Measurements from ENCODE around the gene PLA2G4A. TPM values are rescaled to one million over a fixed set of nuclear protein-coding genes. Genes with fewer than 3 reads are reported as not detected.

PLA2G4A gene
- polyA plus RNA-seq, 1 donor (not counting 4 experiments of a cell fraction or from before 2014, with no cell fraction given): 29.2 TPM

DNA sequence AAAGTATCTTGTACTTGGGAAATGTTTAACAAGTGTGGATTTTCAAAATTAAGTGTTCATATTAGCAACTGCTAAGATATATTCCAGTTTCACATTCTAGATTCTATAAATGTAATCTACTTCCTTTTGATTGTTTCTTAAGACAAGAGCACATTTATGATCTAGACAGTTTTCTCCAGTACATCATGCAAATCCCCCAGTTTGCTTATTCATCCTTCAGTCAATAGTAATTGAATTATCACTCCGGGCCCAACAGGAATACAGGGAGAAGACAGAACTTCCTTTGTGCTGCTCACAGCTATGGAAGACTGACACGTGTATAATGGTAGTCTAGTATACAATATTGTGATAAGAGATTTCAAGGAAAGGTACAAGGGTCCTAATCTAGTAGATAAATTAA is 14.5 kb downstream of the PLA2G4A start:
- Histone ChIP-seq H3K79me2 (ENCODE audit: control insufficient read depth, insufficient read depth, low read length) (no peaks in the 10 kb centered on the region), H3K27me3 (ENCODE audit: control insufficient read depth, extremely low read depth, insufficient read depth, low read length) (no peaks in the 10 kb centered on the region), H3K4me3 (ENCODE audit: control insufficient read depth in 2 of 3, extremely low read depth in 1 of 3, insufficient read depth in 2 of 3, low read depth in 1 of 3, low read length in 3 of 3) (no peak overlapping the region), H3K9me1 (ENCODE audit: control insufficient read depth, extremely low read depth, insufficient read depth, low read length) (no peaks in the 10 kb centered on the region), H3K27ac (ENCODE audit: control insufficient read depth, insufficient read depth, low read length) (no peak overlapping the region), H2AFZ (ENCODE audit: control insufficient read depth, low read length) (no peak overlapping the region), H4K20me1 (ENCODE audit: control insufficient read depth, extremely low read depth, insufficient read depth, low read length) (no peaks in the 10 kb centered on the region), H3K4me1 (ENCODE audit: control insufficient read depth, extremely low read depth, insufficient read depth, low read length) (no peaks in the 10 kb centered on the region), H3K36me3 (ENCODE audit: control insufficient read depth in 2 of 2, extremely low read depth in 1 of 2, insufficient read depth in 2 of 2, low read length in 2 of 2) (peaks cover 0 to 2% of the 10 kb centered on the region in 2 experiments), H3K9ac (ENCODE audit: control insufficient read depth, extremely low read depth, insufficient read depth, low read length) (no peak overlapping the region), H3K4me2 (ENCODE audit: control insufficient read depth, extremely low read depth, insufficient read depth, low read depth, low read length) (no peak overlapping the region), H3K9me3 (ENCODE audit: control insufficient read depth, low read depth, low read length) (no peaks in the 10 kb centered on the region)
- dilution Hi-C loops (cut with MboI; ENCODE audit: extremely low pct_ligation_motif_present, low sequenced_read_pairs): no loop called here
- TF ChIP-seq EZH2 (IDR thresholded peaks at IDR 0.05; ENCODE audit: low read length): no peak
- TF ChIP-seq, protein P1, sequence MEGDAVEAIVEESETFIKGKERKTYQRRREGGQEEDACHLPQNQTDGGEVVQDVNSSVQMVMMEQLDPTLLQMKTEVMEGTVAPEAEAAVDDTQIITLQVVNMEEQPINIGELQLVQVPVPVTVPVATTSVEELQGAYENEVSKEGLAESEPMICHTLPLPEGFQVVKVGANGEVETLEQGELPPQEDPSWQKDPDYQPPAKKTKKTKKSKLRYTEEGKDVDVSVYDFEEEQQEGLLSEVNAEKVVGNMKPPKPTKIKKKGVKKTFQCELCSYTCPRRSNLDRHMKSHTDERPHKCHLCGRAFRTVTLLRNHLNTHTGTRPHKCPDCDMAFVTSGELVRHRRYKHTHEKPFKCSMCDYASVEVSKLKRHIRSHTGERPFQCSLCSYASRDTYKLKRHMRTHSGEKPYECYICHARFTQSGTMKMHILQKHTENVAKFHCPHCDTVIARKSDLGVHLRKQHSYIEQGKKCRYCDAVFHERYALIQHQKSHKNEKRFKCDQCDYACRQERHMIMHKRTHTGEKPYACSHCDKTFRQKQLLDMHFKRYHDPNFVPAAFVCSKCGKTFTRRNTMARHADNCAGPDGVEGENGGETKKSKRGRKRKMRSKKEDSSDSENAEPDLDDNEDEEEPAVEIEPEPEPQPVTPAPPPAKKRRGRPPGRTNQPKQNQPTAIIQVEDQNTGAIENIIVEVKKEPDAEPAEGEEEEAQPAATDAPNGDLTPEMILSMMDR (optimal IDR thresholded peaks at IDR 0.05 in 1 of 3, IDR thresholded peaks at IDR 0.05 in 1 of 3, conservative IDR thresholded peaks at IDR 0.05 in 1 of 3; ENCODE audit: extremely low read depth in 1 of 3, insufficient read depth in 2 of 3, low read length in 3 of 3): no peak
- FAIRE-seq (no peak), DNase-seq (ENCODE audit: low read depth, low spot score) (no peak)

DNA sequence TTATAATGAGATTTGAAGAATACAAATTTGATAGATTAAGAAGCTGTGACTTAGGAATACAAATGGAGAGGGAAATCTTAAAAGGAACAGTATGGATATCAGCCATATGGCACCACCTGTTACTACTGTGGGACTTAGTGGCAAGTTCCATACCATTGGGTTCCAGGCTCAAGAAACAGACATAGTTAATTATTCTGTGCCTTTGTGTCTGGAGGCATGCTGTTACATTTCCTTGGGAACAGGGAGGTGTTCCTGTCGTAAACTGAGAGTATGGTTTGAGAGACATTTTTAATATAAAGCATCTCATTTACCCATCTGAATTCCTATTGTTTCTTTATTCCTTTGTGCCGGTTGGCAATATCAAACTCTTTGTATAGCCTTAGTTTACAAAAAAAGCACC is 15.2 kb downstream of the PLA2G4A start:
- no peak for TF ChIP-seq EZH2 (IDR thresholded peaks at IDR 0.05; ENCODE audit: low read length)
- TF ChIP-seq, protein P1 (optimal IDR thresholded peaks at IDR 0.05 in 1 of 3, IDR thresholded peaks at IDR 0.05 in 1 of 3, conservative IDR thresholded peaks at IDR 0.05 in 1 of 3; ENCODE audit: extremely low read depth in 1 of 3, insufficient read depth in 2 of 3, low read length in 3 of 3): no peak
- H2AFZ ChIP-seq (ENCODE audit: control insufficient read depth, low read length): no peak overlapping the region

More for the DNA sequence above, 15.2 kb downstream of the PLA2G4A start:
- H3K79me2 ChIP-seq (ENCODE audit: control insufficient read depth, insufficient read depth, low read length): no peaks in the 10 kb centered on the region
- no peak for DNase-seq (ENCODE audit: low read depth, low spot score)
- no peaks in the 10 kb centered on the region for H3K9me1 ChIP-seq (ENCODE audit: control insufficient read depth, extremely low read depth, insufficient read depth, low read length)
- dilution Hi-C loops (cut with MboI; ENCODE audit: extremely low pct_ligation_motif_present, low sequenced_read_pairs): no loop called here
- no peak overlapping the region for H3K4me3 ChIP-seq (ENCODE audit: control insufficient read depth in 2 of 3, extremely low read depth in 1 of 3, insufficient read depth in 2 of 3, low read depth in 1 of 3, low read length in 3 of 3)
- no peaks in the 10 kb centered on the region for H3K27me3 ChIP-seq (ENCODE audit: control insufficient read depth, extremely low read depth, insufficient read depth, low read length)
- no peaks in the 10 kb centered on the region for H3K9me3 ChIP-seq (ENCODE audit: control insufficient read depth, low read depth, low read length)
- peaks cover 0 to 2% of the 10 kb centered on the region in 2 experiments for H3K36me3 ChIP-seq (ENCODE audit: control insufficient read depth in 2 of 2, extremely low read depth in 1 of 2, insufficient read depth in 2 of 2, low read length in 2 of 2)
- no peak overlapping the region for H3K27ac ChIP-seq (ENCODE audit: control insufficient read depth, insufficient read depth, low read length)
- H3K9ac ChIP-seq (ENCODE audit: control insufficient read depth, extremely low read depth, insufficient read depth, low read length): no peak overlapping the region
- FAIRE-seq: no peak
- H3K4me1 ChIP-seq (ENCODE audit: control insufficient read depth, extremely low read depth, insufficient read depth, low read length): no peaks in the 10 kb centered on the region
- H3K4me2 ChIP-seq (ENCODE audit: control insufficient read depth, extremely low read depth, insufficient read depth, low read depth, low read length): no peak overlapping the region
- no peaks in the 10 kb centered on the region for H4K20me1 ChIP-seq (ENCODE audit: control insufficient read depth, extremely low read depth, insufficient read depth, low read length)

All from keratinocyte (primary cell).